ENCODE results near the gene PRPF19. TPM values are rescaled to one million over a fixed set of nuclear protein-coding genes. Genes with fewer than 3 reads are reported as not detected.

Gene PRPF19
- total and polyA plus RNA-seq, 10 of the 15 experiments (the other 5 are each of a cell fraction or from before 2014, with no cell fraction given), result 8.7 to 170 (median 61.3) TPM

- H3K27me3 ChIP-seq (replicated peaks in 1 of 2; ENCODE audit: control insufficient read depth in 2 of 2, insufficient read depth in 2 of 2, low read length in 1 of 2), result no peaks in the 10 kb centered on the region
- peak overlapping the region; percentile 64 for H2AFZ ChIP-seq (ENCODE audit: control insufficient read depth, low read depth, low read length)
- intact Hi-C loops (cut with micrococcal nuclease; ENCODE audit: unreplicated experiment) (loop anchor here (1.0 to 10.0 kb wide), 3 partner anchors 38 to 109 kb away; partner anchors contain the start of genes CCDC86 and TMEM109), in situ Hi-C loops (cut with MboI) (no loop called here)
- no peaks in the 10 kb centered on the region; a peak in 1 of 4 replicates for H3K36me3 ChIP-seq (ENCODE audit: control insufficient read depth in 2 of 2, insufficient read depth in 2 of 2, low read length in 1 of 2)
- ChIA-PET RAD21 (ENCODE audit: unreplicated experiment) (interaction anchor here (1.4 to 3.6 kb wide), 4 partner anchors 18 to 190 kb away, joined by 6 to 21 read pairs (median 12); partner anchors contain the start of genes CD6 and TMEM109), CTCF (interaction anchor here (1.0 to 2.5 kb wide), 5 partner anchors 12 to 122 kb away, joined by 3 to 26 read pairs (median 3); no protein-coding TSS in a partner anchor), SMC1A (ENCODE audit: uncharacterized antibody, unreplicated experiment) (interaction anchor here (1.0 to 7.6 kb wide), 6 partner anchors 7 to 190 kb away, joined by 3 to 76 read pairs (median 6); partner anchors contain the start of gene TMEM109), POLR2A (interaction anchor here (1.1 to 2.8 kb wide), 4 partner anchors 38 to 187 kb away, joined by 4 to 14 read pairs (median 10); partner anchors contain the start of gene TMEM109)
- peak overlapping the region; percentile 97 for H3K27ac ChIP-seq (ENCODE audit: control insufficient read depth, insufficient read depth)
- DNase-seq (ENCODE audit: low read depth, low spot score) (no peak), FAIRE-seq (no peak), ATAC-seq (no peak; the same call in 2 of the 3 replicates)
- WGBS (ENCODE audit: insufficient coverage, insufficient replicate concordance, low lambda C conversion rate, missing lambda C conversion rate), result 0% methylated on average over 3 of the region's 3 CpGs
- peak overlapping the region; percentile 82 for H3K4me3 ChIP-seq
- peaks cover 43% of the 10 kb centered on the region for H3K79me2 ChIP-seq (ENCODE audit: control insufficient read depth, insufficient read depth, low read length)
- H3K9ac ChIP-seq (ENCODE audit: control insufficient read depth, insufficient read depth, low read length), result peak overlapping the region; percentile 90
- no peaks in the 10 kb centered on the region for H3K9me3 ChIP-seq (replicated peaks; ENCODE audit: control insufficient read depth, insufficient read depth, low read length)
- no peaks in the 10 kb centered on the region; the same call in 1 of the 2 replicates for H4K20me1 ChIP-seq (ENCODE audit: control insufficient read depth, insufficient read depth)
- H3K4me2 ChIP-seq (ENCODE audit: control insufficient read depth, insufficient read depth), result peak overlapping the region; percentile 98
- H3K4me1 ChIP-seq (ENCODE audit: control insufficient read depth, insufficient read depth, low read length), result peaks cover 28% of the 10 kb centered on the region
- TF ChIP-seq TARDBP (IDR thresholded peaks at IDR 0.05; ENCODE audit: borderline replicate concordance) (no peak), SMARCA5 (IDR thresholded peaks at IDR 0.05) (peak; percentile 93), CBFB (IDR thresholded peaks at IDR 0.05; ENCODE audit: low read depth) (peak; percentile 7; the same call in 1 of the 2 replicates), ATF7 (IDR thresholded peaks at IDR 0.05; ENCODE audit: low read depth) (no peak), ZBED1 (IDR thresholded peaks at IDR 0.05; ENCODE audit: borderline replicate concordance) (no peak), MTA3 (IDR thresholded peaks at IDR 0.05; ENCODE audit: borderline replicate concordance, low read length) (0 out of 2 replicates have a peak, but pooled peaks have one; percentile 8), ZNF384 (IDR thresholded peaks at IDR 0.05; ENCODE audit: borderline replicate concordance, low read depth, low read length) (no peak), IKZF1 (conservative IDR thresholded peaks at IDR 0.05) (no peak), HDGF (IDR thresholded peaks at IDR 0.05) (peak; percentile 66), NFYB (IDR thresholded peaks at IDR 0.05; ENCODE audit: insufficient read depth, low read depth, low read length) (0 out of 2 replicates have a peak, but pooled peaks have one; percentile 21), ETV6 (conservative IDR thresholded peaks at IDR 0.05 in 1 of 2, IDR thresholded peaks at IDR 0.05 in 1 of 2; ENCODE audit: borderline replicate concordance in 1 of 2, low read depth in 1 of 2) (peak in 1 of 2 experiments; percentile 7; a peak in 1 of 4 replicates), ZNF622 (IDR thresholded peaks at IDR 0.05) (no peak), EP300 (IDR thresholded peaks at IDR 0.05; ENCODE audit: borderline replicate concordance in 1 of 2, control insufficient read depth in 1 of 2, low read depth in 2 of 2, low read length in 2 of 2) (0 out of 4 replicates have a peak, but pooled peaks of 1 of the 2 experiments have one; percentile 32), GABPA (IDR thresholded peaks at IDR 0.05; ENCODE audit: low read depth) (no peak), LARP7 (IDR thresholded peaks at IDR 0.05) (no peak), TCF3 (IDR thresholded peaks at IDR 0.05; ENCODE audit: borderline replicate concordance, insufficient read depth, low read depth, low read length) (no peak), SKIL (IDR thresholded peaks at IDR 0.05; ENCODE audit: low read depth, poor library complexity, severe bottlenecking) (no peak), CREM (IDR thresholded peaks at IDR 0.05; ENCODE audit: low read depth) (no peak), SUPT20H (IDR thresholded peaks at IDR 0.05; ENCODE audit: borderline replicate concordance, control insufficient read depth, low read depth, low read length) (no peak), FOS (IDR thresholded peaks at IDR 0.05; ENCODE audit: borderline replicate concordance, extremely low read depth, insufficient read length) (no peak), NRF1 (conservative IDR thresholded peaks at IDR 0.05; ENCODE audit: low read depth, low read length) (no peak)
- TSS peak; percentile 84 for BruUV-seq (replicated peaks)
Measured at GRCh38 chr11:60952742-60953170, 46.4 kb upstream of the PRPF19 start.

Measured in GM12878 (cell line).